Neural progenitor cell (in vitro differentiated cells): ENCODE measurements around the gene CALR.

ENCODE experiments used
- CTCF ChIP-seq: fragments of 200-600 bp; sonication (generic); IDR thresholded peaks from 2 replicates; pipeline ENCODE4 v1.5.1; 2017; ENCODE audit warnings: antibody characterized with exemption, mild to moderate bottlenecking
- EZH2 ChIP-seq: fragments of 200-600 bp; sonication (generic); IDR thresholded peaks from 2 replicates; pipeline ENCODE4 v1.6.1; 2017; ENCODE audit warnings: antibody characterized with exemption, mild to moderate bottlenecking, moderate library complexity

- no peak for TF ChIP-seq CTCF
- TF ChIP-seq EZH2, result no peak
Measured at GRCh38 chr19:12953138-12953798, 14.9 kb downstream of the CALR start.
